NCI-H146 treated with DMSO at 0.1 percent for 48 hours (cell line): ENCODE results near the gene TSPAN18.
A peak's percentile ranks its signal among the peaks of the same experiment; 100 is the strongest.

Experiments
- DNase-seq: peaks from one replicate; lab custom pipeline; 2025; ENCODE audit not compliant: unreplicated experiment; lab: John Stamatoyannopoulos, UW

TSPAN18 gene

DNA sequence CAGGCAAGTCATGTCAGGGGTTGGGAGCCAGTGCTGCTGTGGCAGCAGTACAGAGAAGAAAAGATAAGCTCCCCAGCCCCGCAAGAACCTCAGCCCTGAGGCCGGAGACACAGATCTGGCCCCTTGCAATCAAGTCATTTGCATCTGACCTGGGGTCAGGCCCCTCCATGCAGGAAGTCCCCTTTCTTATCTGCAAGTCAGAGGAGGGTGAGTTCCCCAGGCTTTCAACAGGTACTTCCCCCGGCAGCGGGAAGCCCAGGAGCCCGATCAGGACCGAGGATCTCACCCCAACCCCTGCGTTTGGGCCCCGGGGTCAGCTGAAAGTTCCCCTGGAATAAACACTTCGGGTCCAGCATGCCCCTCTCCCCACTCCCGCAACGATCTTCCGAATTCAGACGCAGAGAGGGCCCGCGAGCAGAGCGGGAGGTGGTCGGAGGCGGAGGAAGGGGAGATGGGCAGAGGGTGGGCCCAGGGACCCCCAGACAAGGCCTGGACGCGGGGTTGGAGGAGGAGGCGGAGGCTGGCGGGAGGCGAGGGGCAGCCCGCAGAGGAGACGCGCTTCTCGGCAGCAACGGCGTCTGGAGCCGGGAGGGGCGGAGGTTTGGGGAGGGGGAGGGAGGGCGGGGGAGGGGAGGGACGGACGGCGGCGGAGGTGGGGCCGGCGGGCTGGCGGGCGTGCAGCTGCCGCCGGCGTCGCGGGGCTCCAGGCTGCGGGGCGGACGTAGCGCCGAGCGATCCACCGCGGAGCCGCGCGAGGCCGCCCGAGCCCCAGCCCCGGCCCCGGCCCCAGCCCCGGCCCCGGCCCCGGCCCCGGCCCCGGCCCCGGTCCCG, at the start of gene TSPAN18:
Gene TSPAN18, plus strand, starts transcription at position 680 of the 831 bp plus-strand sequence. CDS start 179,455 bp downstream, outside the sequence.
- DNase-seq, result no peak

- DNase-seq, result no peak
Measured at GRCh38 chr11:44680982-44681597, 45.7 kb upstream of the TSPAN18 start.

GRCh38 chr11:44681698-44682097, 45.1 kb upstream of the TSPAN18 start:
- no peak for DNase-seq

GRCh38 chr11:44684859-44685281, 41.9 kb upstream of the TSPAN18 start:
- peak; percentile 17 for DNase-seq

DNA sequence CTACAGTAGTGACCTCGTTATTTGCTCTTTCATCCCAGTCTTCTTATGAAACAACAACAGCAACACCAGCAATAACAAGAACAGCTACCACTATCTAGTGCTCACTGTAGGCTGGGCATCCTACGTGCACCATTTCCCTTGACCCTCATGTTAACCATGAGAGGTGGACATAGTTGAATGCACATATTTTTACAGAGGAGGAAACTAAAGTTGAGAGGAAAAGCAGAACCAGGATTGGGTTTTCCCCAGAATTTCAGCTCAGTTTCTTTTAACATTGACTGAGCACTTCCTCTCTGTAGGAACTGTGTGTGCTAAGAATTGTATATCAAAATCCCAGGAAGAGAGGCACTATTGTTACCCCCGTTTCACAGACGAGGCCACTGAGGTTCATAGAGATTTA, 39.4 kb upstream of the TSPAN18 start:
- no peak for DNase-seq

DNA sequence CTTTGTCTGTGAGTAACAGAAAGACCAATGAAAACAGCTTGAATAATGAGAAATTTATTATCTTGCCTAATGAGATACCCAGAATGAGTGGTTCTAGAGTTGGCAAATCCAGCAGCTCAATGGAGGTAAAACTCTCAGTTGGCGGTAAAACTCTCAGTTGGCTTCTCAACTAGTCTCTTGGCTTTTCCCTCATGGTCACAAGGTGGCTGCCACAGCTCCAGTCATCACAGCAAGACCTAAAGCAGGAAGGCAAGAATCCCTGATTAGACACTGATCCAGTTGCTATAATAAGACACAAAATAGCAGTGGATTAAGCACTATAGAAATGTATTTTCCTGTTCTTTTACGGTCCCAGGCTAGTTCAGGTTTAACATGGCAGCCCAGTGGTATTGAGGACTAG, 37.5 kb upstream of the TSPAN18 start:
- no peak for DNase-seq

DNA sequence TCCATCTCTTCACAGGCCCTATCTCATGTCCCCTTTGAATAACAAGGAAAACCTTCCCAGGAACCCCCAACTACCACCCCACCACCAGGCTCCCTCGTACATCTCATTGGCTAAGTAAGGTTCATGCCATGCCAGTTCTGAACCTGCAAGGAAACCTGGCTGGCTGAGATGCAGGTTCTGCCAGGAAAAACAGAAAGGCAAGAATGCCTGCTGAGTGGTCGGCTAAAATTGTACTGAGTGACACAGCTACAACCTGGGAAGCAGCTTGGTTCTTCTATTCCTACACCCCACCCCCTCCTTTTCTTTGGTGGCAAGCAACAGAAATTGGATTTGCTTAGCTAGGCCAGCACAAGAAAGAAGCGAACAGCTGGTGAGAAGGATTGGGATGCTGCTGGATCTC, 36.1 kb upstream of the TSPAN18 start:
- DNase-seq, result no peak

GRCh38 chr11:44692460-44692859, 34.3 kb upstream of the TSPAN18 start:
- DNase-seq, result no peak

DNA sequence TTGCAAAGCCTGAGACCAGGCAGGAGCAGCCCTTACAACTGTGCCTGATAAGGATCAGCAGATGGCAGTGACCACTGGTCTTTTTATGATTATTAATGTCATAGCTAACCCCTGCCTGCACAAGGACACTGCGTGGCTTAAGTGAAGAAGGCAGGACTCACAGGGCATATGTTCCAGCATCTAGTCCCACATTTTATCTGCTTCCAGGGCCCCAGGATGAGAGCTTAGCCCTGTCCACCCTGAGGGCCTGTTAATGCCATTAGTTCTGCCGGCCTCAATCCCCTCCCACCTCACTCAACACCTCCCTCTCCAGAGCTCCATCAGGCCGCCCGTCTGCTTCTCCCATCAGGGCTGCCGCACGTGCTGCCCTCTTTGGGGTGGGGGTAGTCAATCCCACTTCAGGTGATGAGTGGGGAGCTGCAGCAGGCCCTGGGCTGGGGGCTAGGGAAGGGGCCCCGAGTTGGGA, 33.1 kb upstream of the TSPAN18 start:
- DNase-seq, result no peak

DNA sequence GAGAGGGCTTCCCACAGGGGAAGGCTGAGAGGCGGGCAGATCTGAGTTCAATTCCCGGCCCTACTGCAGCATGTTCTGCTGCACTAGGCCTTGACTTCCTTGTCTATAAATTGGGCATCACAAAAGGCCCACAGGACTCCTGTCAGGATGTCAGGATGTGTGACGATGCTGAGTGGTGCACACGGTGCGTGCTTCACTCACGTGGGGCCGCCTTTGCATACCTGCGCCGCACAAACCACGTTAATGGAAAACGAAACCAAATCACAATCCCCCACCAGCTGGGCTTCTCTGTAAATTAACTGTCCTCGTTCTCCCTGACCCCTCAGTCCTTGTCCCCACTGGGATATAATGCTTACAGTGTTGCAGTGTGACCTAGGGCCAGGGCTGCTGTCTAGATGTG, 32.3 kb upstream of the TSPAN18 start:
- DNase-seq, result no peak

DNA sequence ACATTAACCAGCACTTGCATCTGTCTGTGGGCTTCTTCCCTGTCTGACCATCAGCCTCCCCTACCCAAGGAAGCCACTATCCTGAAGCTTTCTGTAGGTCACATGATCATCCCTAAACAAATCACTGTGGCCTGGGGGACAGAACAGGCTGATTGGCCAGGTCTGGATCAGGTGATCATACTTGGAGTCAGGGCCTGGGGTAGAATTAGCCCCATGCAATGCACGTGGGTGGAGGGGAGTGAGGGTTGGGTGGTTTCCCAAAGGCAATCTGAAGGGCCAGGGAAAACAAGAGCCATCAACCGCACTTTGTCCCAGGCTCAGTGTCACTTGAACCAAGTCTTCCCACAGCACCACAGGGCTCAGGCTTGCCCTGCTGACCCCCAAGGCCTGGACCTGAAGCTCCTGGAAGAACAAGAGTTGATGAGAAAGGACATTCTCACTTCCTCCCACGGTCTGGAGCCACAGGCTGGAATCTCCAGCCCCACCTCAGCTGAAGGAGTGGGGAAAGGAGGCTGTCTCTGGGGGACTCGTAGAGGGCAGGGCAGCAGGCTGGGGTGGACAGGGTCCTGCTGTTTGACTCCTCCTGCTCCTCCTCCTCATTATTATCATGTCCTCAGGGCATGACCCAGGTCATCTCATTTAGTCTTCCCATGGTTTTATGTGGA, 31.5 kb upstream of the TSPAN18 start:
- DNase-seq, result no peak

DNA sequence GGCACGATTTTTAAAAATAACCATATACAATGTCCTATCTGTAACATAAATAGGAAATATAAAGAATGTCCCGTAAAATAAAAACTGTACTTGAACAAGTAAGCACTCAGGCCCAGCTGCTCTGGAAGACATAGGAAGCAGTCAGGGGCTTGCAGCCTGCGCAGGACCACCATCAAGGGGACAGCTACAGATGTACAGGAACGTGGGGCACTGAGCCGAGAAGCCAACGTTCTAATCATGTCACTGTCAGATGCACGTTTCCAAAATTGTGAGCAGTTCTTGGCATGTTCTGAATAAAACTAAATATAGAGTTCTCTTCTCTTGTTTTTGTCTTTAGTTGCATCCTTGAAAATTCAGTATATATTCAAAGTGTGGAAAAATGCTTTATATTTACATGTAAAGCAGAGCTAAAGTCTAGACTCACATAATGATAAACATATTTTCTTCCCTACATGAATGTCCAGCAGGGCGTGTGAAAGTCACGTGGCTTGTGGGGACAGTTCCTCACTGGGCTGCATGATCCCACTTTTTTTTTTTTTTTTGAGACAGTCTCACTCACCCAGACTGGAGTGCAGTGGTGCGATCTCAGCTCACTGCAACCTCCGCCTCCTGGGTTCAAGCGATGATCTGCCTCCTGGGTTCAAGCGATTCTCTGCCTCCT, 28.4 kb upstream of the TSPAN18 start:
- no peak for DNase-seq

GRCh38 chr11:44699497-44700408, 27.0 kb upstream of the TSPAN18 start:
- no peak for DNase-seq

- no peak for DNase-seq
Measured at GRCh38 chr11:44701276-44701675, 25.5 kb upstream of the TSPAN18 start.

DNA sequence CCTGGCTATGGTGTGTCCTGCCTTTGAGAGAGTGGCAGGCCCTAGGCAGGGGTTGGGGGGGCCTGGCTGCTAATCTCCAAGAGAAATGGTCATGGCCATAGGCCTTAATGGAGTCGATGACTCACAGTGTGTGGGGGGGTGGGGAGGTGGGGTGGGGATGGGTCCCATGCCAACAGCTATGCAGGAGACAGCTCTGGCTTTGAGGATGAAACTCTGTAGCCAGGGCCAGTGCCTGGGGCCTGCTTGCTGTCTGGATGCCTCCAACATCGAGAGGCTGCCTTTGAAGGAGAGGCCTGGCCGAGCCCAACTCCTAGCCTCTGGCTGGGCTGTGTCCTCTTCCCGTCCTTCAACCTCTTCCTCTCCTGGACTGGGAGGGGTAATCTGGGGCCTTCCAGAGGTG, 23.9 kb upstream of the TSPAN18 start:
- DNase-seq, result no peak

- DNase-seq, result no peak
Measured at GRCh38 chr11:44707094-44707493, 19.7 kb upstream of the TSPAN18 start.

GRCh38 chr11:44708009-44708408, 18.8 kb upstream of the TSPAN18 start:
- no peak for DNase-seq

DNA sequence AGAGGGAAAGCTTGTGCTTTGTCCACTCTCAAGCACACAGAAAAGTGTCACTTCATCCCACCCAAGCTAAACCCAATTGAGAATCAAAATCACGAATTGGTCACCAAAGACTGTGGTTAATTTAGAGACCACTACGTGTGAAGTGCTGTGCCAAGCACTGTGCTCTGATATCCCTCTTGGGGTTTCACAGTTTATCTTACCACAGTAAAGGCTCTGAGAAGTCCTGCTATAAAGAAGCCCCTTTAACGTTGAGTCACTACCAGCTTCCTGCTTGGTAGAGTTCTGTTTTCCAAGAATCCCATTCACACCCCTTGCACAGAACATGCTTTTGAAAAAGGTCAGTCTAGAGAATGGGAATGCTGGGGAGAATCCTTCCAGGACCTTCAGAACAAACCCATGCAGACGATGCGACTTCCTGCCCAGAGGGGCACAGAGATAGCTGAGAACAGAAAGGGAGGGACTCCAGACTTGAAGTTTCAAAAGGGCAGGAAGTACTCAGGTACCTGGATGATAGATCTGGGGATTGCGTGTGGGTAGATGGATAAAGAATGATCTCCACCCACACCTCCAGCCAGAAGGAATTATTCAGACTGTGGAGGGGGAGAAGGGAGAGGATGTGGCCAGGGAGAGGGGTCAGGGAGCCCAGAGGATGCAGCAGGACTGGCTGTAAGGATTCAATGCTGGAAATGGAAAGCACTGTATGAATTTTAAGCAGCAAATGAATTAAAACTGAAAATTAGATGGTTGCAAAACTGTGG, 18.1 kb upstream of the TSPAN18 start:
- DNase-seq, result no peak

GRCh38 chr11:44709281-44709562, 17.5 kb upstream of the TSPAN18 start:
- DNase-seq, result no peak

DNA sequence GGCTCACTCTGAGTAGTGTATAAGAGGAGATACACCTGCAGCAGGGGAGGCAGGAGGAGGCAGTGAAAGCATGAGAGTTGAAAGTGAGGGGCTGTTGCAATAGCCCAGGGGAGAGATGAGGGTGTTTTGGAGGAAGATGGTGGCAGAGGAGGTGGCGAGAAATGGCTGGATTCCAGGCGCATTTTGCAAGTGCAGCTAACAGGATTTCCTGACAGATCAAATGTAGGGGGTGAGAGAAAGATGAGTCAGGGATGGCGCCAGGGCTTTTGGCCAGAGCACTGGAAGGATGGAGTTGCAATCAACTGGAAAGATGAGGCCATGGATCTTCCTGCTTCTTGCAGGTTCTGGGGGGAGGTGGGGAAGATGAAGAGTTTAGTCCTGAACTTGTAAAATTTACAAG, 16.8 kb upstream of the TSPAN18 start:
- DNase-seq, result no peak
